ENCODE measurements around the gene ADGRV1.

ADGRV1 gene

GRCh38 chr5:91151947-91152346 lies 593.4 kb downstream of the ADGRV1 start:
- no peak for DNase-seq (ENCODE audit: low read depth in 4 of 4, low spot score in 1 of 4)

DNA sequence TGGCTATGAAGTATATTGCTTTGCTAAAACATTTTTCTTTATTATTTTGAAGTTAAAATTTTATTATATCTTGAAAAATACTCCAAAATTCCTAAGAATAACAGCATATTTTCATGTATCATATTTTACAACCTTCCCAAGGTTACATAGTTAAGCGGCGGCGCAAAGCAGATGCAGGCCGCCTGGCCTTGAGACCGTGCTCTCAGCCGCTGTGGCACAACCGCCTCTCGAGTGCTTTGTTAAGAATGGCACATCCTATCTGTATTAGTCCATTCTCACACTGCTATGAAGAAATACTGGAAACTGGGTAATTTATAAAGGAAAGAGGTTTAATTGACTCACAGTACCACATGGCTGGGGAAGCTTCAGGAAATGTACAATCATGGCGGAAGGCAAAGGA lies 595.7 kb downstream of the ADGRV1 start:
- no peak for DNase-seq (ENCODE audit: low read depth in 4 of 4, low spot score in 1 of 4)

- DNase-seq (ENCODE audit: low read depth in 4 of 4, low spot score in 1 of 4), result no peak
Measured at GRCh38 chr5:91155274-91155673, 596.7 kb downstream of the ADGRV1 start.

GRCh38 chr5:91156242-91156641 lies 597.6 kb downstream of the ADGRV1 start:
- no peak for DNase-seq (ENCODE audit: low read depth in 4 of 4, low spot score in 1 of 4)

GRCh38 chr5:91158011-91158410 lies 599.4 kb downstream of the ADGRV1 start:
- DNase-seq (ENCODE audit: low read depth in 4 of 4, low spot score in 1 of 4), result no peak

GRCh38 chr5:91159647-91160046 lies 601.0 kb downstream of the ADGRV1 start:
- DNase-seq (ENCODE audit: low read depth in 4 of 4, low spot score in 1 of 4), result no peak

GRCh38 chr5:91160714-91161285 lies 602.2 kb downstream of the ADGRV1 start:
- DNase-seq (ENCODE audit: low read depth in 4 of 4, low spot score in 1 of 4), result no peak

- peak; percentile 17 to 58 (median 34) for DNase-seq (ENCODE audit: low read depth in 4 of 4, low spot score in 1 of 4)
Measured at GRCh38 chr5:91162534-91163381, 604.2 kb downstream of the ADGRV1 start.

GRCh38 chr5:91164424-91164823 lies 605.8 kb downstream of the ADGRV1 start:
- DNase-seq (ENCODE audit: low read depth in 4 of 4, low spot score in 1 of 4), result no peak

GRCh38 chr5:91166059-91166807 lies 607.6 kb downstream of the ADGRV1 start:
- DNase-seq (ENCODE audit: low read depth in 4 of 4, low spot score in 1 of 4), result no peak

DNA sequence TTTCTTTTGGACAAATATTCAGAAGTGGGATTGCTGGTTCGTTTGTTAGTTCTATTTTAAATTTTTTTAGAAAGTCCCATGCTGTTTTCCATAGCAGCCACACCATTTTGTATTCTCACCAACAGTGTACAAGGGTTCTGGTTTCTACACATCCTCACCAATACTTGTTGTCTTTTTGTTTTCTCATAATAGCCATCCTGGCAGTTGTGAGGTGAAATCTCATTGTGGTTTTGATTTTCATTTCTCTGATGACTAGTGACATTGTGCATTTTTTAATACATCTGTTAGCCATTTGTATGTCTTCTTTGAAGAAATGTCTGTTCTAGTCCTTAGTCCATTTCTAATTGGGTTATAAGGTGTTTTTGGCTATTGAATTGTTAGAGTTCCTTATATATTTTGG lies 610.3 kb downstream of the ADGRV1 start:
- DNase-seq (ENCODE audit: low read depth in 4 of 4, low spot score in 1 of 4), result no peak

- no peak for DNase-seq (ENCODE audit: low read depth in 4 of 4, low spot score in 1 of 4)
Measured at GRCh38 chr5:91170266-91170665, 611.7 kb downstream of the ADGRV1 start.

DNA sequence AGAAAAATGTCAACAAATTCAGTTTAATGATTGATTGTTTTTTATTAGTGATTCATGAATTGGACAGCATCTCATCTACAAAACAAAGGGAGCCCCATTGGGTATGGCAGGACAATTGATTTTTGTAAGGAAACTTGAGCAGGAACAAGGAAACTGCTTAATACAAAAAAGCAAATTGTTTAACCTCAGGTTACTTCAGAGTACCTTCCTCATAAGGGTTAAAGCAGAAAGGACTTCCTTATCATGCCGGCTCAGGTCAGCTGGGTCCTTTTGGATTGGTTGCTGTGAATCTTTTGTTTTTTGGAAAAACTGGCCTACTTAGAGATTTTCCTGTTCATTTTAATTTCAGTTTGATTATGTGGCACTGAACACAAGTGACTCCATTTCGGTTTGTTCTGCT lies 612.7 kb downstream of the ADGRV1 start:
- no peak for DNase-seq (ENCODE audit: low read depth in 4 of 4, low spot score in 1 of 4)

GRCh38 chr5:91174396-91174795 lies 615.8 kb downstream of the ADGRV1 start:
- no peak for DNase-seq (ENCODE audit: low read depth in 4 of 4, low spot score in 1 of 4)

DNA sequence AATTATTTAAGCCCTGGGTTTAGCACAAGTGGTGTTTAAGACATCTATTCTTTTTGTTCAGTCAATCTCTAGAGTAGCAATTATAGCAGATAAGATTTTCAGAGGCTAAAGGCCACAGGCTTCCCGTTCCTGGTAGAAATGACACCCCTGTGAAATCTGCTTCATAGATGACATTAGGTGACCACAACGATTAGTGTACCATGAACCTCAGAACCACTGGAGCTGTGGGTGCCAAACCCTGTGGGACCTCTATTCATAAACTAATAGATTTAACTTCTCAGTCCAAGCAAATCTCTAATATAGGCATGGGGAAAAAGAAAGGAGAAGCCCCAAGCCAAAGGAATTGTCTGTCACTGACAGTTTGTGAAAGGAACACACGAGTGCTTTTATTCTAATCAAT lies 617.1 kb downstream of the ADGRV1 start:
- DNase-seq (ENCODE audit: low read depth in 4 of 4, low spot score in 1 of 4), result no peak

GRCh38 chr5:91176288-91177016 lies 617.9 kb downstream of the ADGRV1 start:
- DNase-seq (ENCODE audit: low read depth in 4 of 4, low spot score in 1 of 4), result no peak

GRCh38 chr5:91177085-91177484 lies 618.5 kb downstream of the ADGRV1 start:
- DNase-seq (ENCODE audit: low read depth in 4 of 4, low spot score in 1 of 4), result no peak

- DNase-seq (ENCODE audit: low read depth in 4 of 4, low spot score in 1 of 4), result no peak
Measured at GRCh38 chr5:91177639-91178038, 619.0 kb downstream of the ADGRV1 start.

DNA sequence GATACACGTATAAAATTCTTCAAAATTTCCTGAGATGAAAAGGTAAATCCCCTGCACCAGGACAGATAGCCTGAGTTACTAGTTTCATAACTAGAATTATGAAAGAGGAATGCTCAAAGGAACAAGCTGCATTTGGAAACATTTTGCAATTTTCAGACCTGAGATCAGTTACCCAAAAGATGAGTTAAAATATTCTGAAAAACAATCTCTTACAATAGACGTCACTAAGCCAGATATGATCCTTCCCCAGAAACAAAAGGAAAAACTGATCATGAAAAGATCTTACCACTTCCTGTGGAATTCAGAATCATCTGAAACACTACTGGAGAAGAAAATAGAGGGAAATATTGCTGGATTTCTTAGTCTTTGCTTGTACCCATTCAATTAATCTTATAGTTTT lies 619.9 kb downstream of the ADGRV1 start:
- no peak for DNase-seq (ENCODE audit: low read depth in 4 of 4, low spot score in 1 of 4)

DNA sequence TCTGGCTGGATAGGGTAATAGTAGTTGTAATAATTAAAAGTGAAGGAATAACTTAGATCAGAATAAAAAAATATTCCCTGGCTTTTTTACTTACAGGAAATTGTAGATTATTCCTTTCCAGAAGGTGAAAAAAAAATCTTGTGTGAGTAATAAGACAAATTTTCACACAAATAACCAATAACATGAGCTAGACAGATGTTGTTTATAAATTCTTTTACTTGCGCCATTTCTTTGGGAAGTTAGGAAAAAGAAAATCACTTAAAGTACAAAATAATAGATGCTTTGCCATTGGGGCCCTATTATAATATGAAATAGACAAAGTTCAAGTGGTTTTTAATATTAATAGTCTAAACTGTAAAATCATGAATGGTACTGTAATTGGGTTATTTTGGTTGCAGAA lies 620.4 kb downstream of the ADGRV1 start:
- DNase-seq (ENCODE audit: low read depth in 4 of 4, low spot score in 1 of 4), result no peak

DNA sequence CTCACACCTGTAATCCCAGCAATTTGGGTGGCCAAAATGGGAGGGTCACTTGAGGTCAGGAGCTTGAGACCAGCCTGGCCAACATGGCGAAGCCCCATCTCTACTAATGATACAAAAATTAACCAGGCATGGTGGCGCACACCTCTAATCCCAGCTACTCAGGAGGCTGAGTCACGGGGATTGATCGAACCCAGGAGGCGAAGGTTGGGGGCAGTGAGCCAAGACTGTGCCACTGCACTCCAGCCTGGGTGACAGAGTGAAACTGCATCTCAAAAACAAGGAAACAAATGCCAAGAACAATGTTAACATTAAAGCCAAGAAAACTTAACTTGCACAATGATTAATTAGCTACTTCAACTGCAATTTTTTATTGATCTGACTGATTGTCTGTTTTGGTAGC lies 621.9 kb downstream of the ADGRV1 start:
- DNase-seq (ENCODE audit: low read depth in 4 of 4, low spot score in 1 of 4), result no peak
